Lower leg skin (tissue), 3 donors: ENCODE measurements around the gene LRRC8B.

Experiments used
- CTCF ChIP-seq, 3 donors: fragments of 450-650 bp; IDR thresholded peaks; one replicate each; pipeline ENCODE4 v1.5.1; 2016; ENCODE audit warnings: antibody characterized with exemption in 3 of 3, mild to moderate bottlenecking in 3 of 3, moderate library complexity in 2 of 3
- POLR2A ChIP-seq, 2 donors: fragments of 450-650 bp; IDR thresholded peaks; one replicate each; pipeline ENCODE4 v1.6.1; 2016 to 2017; ENCODE audit warnings: antibody characterized with exemption in 2 of 2, mild to moderate bottlenecking in 1 of 2, moderate library complexity in 1 of 2

GRCh38 chr1:89631816-89632656 lies 107.4 kb downstream of the LRRC8B start:
- TF ChIP-seq CTCF (IDR thresholded peaks at IDR 0.05) (no peak), POLR2A (IDR thresholded peaks at IDR 0.05) (no peak)
